ENCODE results near the gene LDB1.

- TF ChIP-seq EGR1 (IDR thresholded peaks at IDR 0.05; ENCODE audit: borderline replicate concordance in 1 of 2, low read depth in 2 of 2, low read length in 2 of 2) (no peak), NFIC (IDR thresholded peaks at IDR 0.05; ENCODE audit: low read depth, low read length) (no peak)
These were observed 4.4 kb downstream of the LDB1 start for GRCh38 chr10:102115775-102116174.

All from GM12878 (cell line).